ENCODE results near the gene ACSL1.
"Not testable (repeated sequence)": the region's sequence is repeated elsewhere in the genome, so short reads cannot be mapped to it uniquely, and the experiment has no call there.

Gene ACSL1

DNA sequence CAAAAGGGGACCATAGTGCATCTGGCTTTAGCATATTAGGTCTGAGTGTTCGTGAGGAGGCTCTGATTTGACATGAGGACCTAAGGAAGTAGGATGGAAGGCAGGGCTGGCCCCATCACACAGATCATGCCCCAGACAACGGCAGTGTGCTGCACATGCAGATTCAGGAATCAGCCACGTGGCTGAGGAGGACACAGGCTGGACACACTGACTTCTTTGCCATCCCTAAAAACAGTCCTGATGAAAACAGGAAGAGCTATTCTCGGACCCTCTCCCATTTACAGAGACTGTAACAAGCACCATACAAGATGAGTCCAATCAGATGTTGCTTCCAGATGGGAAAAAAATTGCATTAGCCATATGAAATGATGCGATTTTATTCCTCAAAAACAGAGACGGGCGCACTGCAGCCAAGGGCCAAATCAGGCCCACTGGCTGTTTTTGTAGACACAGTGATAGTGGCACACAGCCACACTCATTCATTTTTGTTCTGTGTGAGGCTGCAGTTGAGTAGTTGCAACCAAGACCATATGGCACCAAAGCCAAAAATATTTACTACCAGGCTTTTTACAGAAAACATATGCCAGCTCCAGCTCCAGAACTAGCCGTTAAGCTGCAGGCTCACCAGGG is 41.0 kb downstream of the ACSL1 start:
- no peak for DNase-seq

DNA sequence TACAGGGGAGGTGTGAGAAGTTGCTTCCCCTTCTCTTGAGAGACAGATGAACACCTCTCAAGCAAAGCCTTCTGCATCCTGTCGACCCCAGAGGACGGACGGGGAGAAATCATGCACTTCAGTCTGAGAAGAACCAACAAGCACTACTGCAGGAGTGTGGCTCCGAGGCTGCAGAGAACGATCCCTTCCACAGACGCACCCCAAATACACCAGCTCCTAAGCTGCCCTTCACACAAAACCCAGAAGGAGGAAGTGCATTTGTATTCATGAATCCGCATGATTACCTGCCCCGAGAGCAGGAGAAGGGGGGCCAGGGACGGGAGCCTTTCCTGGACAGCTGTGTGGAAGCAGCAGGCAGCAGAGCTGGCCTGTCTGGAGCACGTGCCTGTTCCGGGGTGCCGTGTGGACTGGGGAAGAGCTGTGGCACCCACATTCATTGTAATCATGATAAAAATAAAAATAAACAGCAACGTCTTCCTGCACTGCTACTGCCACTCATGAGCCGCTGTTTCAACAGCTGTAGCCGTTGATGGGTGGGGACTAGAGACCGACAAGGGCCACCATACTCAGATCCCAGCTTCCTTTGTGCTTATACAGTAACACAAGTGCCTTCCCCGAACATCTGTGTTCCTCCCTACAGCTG is 42.9 kb downstream of the ACSL1 start:
- no peak for DNase-seq

DNA sequence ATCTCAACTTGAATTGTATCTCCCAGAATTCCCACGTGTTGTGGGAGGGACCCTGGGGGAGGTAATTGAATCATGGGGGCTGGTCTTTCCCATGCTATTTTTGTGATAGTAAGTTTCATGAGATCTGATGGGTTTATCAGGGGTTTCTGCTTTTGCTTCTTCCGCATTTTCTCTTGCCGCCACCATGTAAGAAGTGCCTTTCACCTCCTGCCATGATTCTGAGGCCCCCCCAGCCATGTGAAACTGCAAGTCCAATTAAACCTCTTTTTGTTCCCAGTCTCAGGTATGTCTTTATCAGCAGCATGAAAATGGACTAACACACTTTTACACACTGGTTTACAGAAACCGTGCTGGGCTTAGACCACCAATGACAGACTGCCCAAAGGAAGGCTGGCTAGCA is 46.6 kb downstream of the ACSL1 start:
- DNase-seq, result not testable (repeated sequence)

DNA sequence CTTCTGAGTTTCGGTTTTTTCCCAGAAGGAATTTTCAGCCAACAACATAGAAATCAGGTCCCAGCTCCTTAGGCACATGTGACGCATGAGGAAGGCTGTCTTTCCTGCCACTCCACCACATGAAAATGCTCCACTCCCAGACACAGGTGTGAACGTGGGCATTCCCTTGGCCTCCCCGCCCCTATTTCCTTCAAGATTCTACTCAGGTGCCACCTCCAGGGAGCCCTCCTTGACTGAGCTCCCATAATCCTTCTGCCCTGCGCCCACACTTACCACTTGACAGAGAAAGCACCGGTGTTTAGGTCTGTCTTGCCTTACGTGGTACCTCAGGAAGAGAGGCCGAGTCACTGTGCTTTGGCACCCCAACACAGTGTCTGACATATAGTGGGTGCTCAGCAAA is 47.4 kb downstream of the ACSL1 start:
- DNase-seq, result no peak

DNA sequence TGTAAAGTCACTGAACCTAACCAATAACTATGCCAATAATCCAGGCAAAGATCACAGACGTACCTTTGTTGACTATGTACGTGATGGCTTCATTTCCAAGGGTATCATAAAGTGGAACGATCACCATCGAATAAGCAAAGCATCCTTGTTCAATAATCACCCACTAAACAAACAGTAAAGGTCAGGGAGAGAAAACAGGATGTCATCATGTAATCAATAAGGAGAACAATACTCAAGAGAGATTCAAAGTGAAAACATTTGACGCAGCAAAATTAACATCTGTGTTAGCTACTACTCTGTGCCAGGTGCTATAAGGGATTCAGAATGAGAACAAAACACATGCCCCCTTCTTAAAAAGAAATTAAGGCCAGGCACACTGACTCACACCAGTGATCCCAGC is 48.9 kb downstream of the ACSL1 start:
- DNase-seq, result no peak

DNA sequence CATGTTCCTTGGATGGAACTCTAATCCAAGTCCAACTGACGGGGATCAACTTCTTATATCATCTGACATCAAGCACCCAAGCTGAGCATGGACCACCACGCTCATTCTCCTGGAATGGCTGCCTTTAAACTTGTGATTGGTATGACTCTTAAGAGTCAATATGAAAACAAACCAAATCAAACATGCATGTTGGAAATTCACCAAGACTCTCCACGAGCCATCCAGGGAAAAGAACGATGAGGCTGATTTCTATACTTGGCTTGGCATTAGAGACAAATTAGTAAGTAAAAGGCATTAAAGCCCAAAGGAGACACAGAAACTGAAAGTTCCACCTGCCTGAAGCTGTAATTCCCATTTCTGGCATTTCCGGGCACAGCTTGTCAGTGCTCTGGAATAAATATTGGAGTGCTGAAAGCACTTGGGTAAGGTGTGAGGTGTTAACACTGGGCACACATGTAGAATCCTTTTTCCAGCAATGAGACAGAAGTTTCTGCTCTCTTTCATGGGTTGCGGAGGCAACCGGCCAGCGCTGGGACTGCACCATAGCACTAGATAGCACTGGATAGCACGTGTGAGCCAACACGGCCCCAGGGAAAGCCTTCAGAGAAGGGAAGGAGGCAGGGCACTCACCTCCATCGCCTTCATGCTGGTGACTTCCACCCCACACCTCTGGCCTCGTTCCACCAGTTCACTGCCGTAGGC is 49.8 kb downstream of the ACSL1 start:
- DNase-seq, result no peak

DNA sequence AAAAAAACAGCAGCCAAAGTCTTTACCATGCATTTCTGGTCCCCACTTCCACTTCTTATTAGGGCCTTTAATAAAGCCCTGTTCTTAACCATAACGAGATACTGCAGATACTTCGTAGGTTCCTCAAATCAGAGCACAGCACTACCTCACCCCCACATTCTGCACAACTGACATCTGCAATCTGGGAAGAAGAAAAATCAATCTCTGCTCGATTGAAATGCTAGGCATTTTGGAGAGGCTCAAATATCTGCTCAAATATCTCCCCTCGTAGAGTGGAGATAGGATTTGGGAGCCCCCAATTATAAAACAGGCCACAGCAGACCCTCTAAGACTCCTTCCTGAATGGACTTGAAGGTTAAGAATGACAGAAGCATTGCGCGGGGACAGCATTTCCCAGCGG is 51.6 kb downstream of the ACSL1 start:
- DNase-seq, result no peak

DNA sequence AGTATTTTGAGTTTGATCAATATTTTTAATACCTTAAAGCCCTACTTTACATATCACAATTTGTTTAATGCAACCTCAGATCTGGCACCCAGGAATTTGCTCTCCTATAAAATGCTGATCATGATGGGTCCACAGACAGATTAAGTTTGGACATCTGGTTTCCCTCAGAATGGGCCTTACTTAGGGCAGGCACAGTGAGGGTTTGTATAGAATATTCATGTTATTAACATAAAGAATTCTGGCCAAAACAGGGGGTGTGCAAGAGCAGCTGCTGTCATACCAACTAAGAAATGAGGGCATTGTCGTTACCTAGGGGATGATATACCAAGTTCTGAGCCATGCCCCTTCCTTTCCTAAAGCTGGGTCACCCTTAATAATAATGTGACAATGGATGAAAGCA is 54.4 kb downstream of the ACSL1 start:
- no peak for DNase-seq

DNA sequence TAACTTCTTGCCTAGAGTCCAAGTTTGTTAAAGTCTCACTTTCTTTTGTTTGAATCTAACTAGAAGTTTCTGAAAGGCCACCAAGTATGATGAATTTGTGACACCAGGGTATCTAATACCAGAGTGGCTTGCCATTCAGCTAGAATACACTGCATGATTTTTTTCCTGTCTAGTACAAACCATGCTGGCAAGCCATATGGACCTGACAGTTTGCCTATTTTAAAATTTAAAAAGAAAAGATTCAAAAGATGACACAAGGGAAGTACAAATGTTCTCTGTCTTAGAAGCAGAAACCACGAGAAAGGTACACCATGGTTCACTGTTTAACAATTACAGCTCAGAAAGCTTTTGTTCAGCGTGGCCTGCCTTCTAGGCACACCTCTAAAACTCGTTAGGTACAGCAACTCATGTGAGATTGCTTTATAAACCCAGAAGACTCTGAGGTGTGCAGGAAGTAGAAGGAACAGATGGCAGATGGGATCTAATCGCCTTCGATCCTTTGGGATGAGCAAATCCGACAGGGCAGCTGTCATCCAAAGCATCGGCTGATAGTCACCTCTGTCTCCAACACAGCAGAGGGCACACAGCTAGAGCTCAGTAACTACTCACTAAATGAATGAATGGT is 56.5 kb downstream of the ACSL1 start:
- no peak for DNase-seq

DNA sequence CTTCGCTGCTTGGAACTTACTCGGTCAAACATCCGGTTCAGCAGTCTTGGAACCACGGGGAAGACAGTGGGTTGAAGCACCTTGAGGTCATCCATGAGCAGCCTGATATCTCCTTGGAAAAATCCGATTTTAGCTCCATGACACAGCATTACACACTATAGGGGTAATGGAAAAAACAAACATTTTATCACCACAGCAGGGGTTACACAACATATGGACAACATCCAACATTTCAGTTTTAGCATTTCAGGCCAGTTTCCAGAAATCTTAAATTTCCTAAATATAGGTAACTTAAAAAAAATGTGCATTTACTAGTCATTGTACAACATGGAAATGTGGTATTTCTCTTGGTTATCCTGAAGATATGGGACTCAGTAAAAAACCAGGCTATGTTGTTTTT is 57.5 kb downstream of the ACSL1 start:
- no peak for DNase-seq

DNA sequence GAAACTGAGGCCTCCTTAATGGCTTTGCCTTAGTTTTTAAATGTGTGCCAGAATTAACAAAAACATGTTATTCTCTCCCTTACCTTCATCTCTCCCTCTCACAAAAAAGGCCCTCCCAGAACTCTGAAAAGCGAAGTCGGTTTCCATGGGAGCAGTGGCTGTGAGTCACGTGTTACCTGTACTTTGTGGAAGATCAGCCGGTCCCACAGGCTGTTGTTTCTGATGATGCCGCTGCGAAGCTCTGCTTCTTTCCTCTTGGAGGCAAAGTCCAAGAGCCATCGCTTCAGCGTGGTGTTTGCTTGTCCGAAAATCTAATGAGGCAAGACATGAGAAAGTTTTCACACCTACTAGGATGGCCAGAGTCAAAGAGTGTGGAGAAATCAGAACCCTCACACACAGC is 59.3 kb downstream of the ACSL1 start:
- no peak for DNase-seq

DNA sequence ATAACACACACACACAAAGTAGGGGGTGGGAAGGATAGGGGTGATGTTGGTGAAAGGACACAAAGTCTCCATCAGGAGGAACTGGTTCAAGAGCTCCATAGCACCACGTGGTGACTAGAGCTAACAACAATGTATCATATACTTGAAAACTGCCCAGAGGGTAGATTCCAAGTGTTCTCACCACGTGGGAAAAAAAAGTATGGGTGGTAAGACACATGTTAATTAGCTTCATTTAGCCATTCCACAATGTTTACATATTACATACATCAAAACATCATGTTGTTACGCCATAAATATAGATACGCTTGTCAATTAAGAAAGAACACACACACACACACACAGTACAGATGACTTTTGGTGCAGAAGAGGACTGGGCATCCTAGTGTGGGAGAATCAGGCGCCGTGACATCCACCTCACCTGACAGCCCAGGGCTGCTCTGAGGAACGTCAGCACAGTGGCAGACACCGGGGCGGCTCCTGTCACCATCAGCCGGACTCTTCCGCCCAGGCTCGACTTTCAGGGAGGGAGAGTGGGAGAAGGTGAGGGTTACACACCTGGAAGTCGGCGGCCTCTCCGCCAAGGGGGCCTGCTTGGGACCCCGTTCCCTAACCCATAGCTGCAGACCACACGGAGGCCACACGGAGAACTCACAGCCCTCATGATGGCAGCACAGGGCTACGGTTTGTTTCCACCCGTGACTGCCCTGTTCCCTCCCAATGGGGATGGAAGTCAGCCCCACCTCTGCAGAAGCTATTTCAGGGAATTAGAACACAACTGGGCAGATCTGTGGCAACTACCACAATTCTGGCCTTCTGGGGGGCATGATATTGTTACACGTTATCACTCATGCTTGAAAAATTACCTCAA is 60.1 kb downstream of the ACSL1 start:
- no peak for DNase-seq

DNA sequence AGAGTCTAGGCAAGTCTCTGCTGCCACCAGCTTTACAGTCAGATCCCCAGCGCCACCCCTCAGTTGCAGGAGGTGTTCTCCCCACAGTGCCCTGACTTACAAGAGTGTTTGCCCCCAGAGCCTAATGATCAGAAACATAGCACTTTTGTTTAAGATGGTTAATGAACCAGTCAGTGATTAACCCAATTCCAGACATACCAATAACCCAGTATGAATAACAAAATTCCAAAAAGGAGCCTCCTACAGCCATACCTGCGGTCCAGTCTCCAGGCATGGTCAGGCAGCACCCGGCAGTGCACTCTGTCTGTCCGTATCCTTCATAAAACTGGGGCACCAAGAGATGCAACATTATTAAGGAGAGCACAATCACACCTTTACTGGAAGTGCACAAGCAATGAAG is 61.2 kb downstream of the ACSL1 start:
- no peak for DNase-seq

DNA sequence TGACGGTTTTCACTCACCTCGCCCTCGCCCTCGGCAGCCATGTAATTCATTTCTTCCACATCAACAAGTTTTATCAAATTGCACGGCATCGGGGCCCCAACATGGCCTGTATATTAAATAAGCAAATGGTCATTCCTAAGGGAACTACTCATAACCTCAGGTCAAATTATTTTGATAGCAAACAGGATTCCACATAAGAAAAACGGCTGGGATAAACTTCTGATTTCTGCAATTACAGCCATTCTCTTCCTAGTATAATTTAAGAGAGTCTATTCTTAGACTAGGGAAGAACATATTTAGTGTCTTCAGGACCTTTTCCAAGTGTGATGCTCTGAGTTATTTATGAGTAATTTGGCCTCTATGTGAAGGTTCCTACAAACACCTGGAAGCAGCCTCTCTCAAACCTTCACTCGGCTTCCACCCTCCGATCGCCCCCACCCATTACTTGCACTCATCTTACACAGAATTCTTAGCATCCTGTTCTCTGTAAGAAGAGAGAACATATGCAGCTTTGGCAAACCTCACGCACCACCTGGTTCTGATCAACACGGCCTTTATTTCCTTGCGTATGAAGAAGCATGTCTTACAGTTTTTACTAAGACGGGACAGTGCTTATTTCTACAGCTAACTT is 62.5 kb downstream of the ACSL1 start:
- DNase-seq, result no peak

DNA sequence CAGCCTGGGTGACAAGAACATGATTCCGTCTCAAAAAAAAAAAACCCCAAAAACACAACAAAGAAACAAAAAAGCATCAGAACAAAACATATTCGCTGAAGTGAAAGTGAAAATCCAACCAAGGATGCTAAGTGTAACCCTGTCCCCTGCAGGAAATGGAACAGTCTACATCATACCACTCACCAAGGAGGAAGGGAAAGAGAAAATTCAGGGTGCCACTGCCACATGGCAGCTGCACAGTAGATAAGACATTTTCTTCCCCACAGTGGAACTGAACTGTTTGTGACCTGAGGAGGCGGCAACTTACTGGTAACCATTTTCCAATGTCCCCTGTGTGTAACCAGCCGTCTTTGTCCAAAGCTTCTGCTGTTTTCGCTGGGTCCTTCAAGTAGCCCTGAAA is 63.7 kb downstream of the ACSL1 start:
- no peak for DNase-seq

DNA sequence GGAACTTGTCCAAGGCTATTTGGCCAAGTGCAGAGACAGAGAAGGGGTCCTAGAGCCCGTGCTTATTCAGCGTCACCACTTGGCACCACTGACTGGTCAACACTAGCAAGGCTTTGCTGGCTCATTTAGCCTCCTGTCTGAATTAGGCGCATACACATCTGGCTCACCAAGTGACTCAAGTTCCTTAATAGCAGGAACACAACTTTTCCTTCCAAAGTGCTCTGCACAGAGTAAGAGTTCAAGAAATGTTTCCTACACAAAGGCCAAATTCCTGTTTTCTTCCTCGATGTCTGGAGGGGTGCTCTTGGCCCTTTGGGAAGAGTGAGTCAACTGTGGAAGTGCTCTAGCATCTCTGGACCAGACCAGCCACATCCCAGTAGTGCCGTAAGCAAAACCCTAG is 65.1 kb downstream of the ACSL1 start:
- DNase-seq, result no peak

DNA sequence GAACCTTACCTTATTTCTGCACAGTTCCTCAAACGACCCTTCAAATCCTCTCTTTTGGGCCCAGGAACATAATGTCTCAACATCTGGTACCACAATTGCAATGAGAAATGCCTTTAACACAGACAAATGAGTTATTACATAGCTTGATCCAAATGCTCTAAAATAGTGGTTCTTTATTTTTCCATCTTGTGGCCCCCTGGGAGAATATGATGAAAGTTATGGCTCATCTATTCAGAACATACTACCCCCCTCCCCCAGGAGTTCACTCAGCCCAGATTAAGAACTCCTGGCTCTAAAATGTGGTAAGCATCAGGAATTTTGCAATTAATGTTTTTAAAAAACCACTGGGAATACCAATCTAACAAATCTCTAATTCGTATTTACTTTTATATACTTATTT is 68.0 kb downstream of the ACSL1 start:
- DNase-seq, result no peak

DNA sequence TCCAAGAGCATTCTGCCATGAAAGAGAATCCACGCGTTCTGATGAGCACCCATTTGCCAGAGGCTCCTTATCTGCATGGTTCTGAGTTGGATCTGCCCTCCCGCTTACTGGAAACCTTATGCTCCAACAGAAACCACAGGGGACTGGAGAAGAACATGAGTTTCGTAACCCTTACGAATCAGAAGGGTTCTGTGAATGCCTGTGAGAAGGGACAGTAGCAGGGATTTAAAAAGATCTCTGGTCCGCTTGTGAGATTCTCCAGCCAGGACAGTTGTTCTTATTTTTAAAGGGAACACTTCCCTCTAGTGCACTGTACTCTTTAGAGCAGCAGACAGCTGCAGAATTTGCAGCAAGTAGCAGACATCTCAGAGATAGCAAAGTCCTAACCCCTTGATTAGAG is 69.4 kb downstream of the ACSL1 start:
- no peak for DNase-seq

DNA sequence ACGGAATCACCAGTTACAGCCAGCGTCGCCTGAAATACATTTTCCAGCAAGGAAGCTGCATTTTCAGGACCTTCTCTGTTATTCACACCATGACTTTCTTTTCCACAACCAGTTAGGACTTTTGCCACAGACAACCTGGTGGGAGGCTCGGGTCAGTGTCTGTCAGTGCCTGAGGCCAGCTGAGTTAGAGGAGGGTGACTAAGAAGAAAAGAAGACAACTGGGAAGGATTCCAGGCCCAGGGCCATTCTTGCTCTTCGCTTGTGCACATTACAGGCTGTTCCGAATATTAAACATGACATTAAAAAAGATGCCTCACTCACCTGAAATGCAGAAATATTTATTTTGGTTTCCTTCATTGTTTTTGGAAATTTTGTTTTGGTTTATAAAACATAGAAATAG is 70.5 kb downstream of the ACSL1 start:
- DNase-seq, result no peak

DNA sequence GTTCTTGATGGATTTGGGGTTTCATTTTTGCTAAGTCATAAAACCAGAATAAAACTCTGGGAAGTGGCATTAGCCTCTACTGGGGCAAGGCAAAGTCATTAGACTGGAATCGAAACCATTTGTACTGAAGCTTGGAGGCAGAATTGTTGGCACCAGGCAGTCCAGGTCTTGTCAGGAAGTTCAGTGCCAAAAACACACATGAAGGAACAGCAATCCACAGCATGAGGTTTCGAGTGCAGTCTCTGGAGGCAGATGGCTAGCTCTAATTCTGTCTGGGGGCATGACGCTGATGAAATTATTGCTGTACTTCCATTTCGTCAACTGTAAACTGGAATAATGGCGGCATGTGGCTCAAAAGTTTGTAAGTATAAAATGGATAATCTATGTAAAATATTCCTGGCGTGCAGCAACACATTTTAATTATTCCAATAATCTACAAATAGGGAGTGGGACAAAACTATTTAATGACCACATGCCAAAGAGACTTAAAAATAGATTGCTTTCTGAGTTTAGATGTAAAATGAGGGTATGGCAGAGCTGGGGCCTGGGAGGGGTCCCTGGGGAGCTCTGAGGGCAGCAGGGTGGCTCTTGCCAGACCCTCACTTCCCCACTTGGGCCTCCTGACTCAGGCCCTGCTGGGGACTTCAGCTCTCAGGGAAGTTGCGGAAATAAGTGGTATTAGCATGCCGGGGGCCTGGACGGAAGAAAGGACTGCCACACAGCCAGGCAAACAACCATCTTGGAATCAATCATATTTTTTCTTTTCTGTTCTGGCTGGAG is 73.1 kb downstream of the ACSL1 start:
- DNase-seq, result no peak

DNA sequence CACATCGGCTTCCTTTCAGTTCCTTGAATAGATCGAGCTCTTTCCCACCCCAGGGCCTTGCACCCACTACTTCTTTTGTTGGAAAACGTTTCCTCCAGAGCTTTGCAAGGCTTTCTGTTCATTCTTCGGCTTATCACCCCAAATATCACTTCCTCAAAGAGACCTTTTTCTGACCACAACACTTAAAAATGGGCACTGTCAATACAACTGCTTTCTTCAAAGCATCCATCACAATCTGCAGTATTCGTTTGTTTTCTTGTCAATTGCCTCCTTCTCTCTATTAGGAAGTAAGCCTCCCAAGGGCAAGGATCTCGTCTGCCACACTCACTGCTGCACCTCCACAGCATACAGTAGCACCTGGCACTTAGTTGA is 74.2 kb downstream of the ACSL1 start:
- DNase-seq, result no peak

Measured in activated CD4-positive, CD25-positive, alpha-beta regulatory T cell treated with anti-CD3 and anti-CD28 coated beads, Interleukin-2, amount 50 U/mL, for 72 hours (primary cell).